HepG2 (cell line): Measurements from ENCODE around the gene ZNF32. TPM values are rescaled to one million over a fixed set of nuclear protein-coding genes. Genes with fewer than 3 reads are reported as not detected.

Source experiments
- ATAC-seq: fragments of 200-7000 bp; cut with Tn5 transposase; 3 replicates; pipeline ENCODE4 v1.9.1; 2020; ENCODE audit warnings: mild to moderate bottlenecking, moderate library complexity
- BruUV-seq: library from RNA; stranded (reverse); fragments of 400-500 nt; replicated peaks from 2 replicates; lab custom pipeline; 2021; lab: Mats Ljungman, UMichigan
- CTCF ChIA-PET: fragments of 300-600 bp; formaldehyde crosslinking; extraction: SDS; loops from one replicate; lab custom pipeline; 2021; ENCODE audit warnings: low total read pairs, inconsistent platforms, low intra/inter-chr PET ratio; lab: Yijun Ruan, JAX
- POLR2A ChIA-PET: fragments of 350-600 bp; sonication (Branson Sonifier 250); formaldehyde crosslinking; loops from one replicate; lab custom pipeline; 2020; ENCODE audit warnings: antibody characterized with exemption, inconsistent platforms; lab: Yijun Ruan, JAX
- DNase-seq: peaks from one replicate; pipeline ENCODE4 v3.0.0-alpha.2; 2015; ENCODE audit warnings: low spot score
- FAIRE-seq: peaks from 3 replicates; lab custom pipeline; 2011; peaks lifted over from hg19 to GRCh38; lab: Jason Lieb, UNC
- H2AFZ ChIP-seq: one replicate; pipeline ENCODE4 v1.6.1; 2011; ENCODE audit warnings: low read length, inconsistent platforms
- H3K27ac ChIP-seq: fragments of 300-600 bp; 3 replicates; pipeline ENCODE4 v1.8.0; 2011; ENCODE audit warnings: mixed run types, mild to moderate bottlenecking, mixed read lengths, low read length, inconsistent platforms; ENCODE audit not compliant: insufficient read depth; ENCODE audit errors: extremely low read length
- H3K27me3 ChIP-seq, 2 experiments: fragments of 200-600 bp in 1 of 2; 2 replicates in 1 of 2; 3 replicates in 1 of 2; pipeline versions ENCODE4 v1.6.0 to v1.8.0; 2011; ENCODE audit warnings: low read length in 2 of 2, mild to moderate bottlenecking in 2 of 2, moderate library complexity in 2 of 2, inconsistent platforms in 1 of 2; ENCODE audit not compliant: insufficient read depth in 2 of 2, control insufficient read depth in 1 of 2
- H3K36me3 ChIP-seq, 2 experiments: fragments of 200-600 bp in 1 of 2; replicated peaks in 1 of 2; 2 replicates in 1 of 2; 3 replicates in 1 of 2; pipeline versions ENCODE4 v1.5.1 to v1.8.0; 2011; ENCODE audit warnings: low read length in 2 of 2, inconsistent platforms in 1 of 2; ENCODE audit not compliant: insufficient read depth in 2 of 2, control insufficient read depth in 1 of 2
- H3K4me1 ChIP-seq: 2 replicates; pipeline ENCODE4 v1.5.1; 2012; ENCODE audit warnings: low read length, inconsistent platforms; ENCODE audit not compliant: insufficient read depth
- H3K4me2 ChIP-seq: 2 replicates; pipeline ENCODE4 v1.6.0; 2011; ENCODE audit warnings: low read depth, low read length, inconsistent platforms
- H3K4me3 ChIP-seq, 3 experiments: fragments of 200-600 bp in 1 of 3; sonication (generic), shearing (Covaris generic) in 1 of 3; replicated peaks in 1 of 3; 2 replicates each; pipeline ENCODE4 v1.5.1; 2011 to 2016; ENCODE audit warnings: low read length in 3 of 3, inconsistent platforms in 2 of 3, low read depth in 2 of 3, mild to moderate bottlenecking in 2 of 3, control low read depth in 1 of 3, mixed read lengths in 1 of 3; ENCODE audit not compliant: insufficient read depth in 1 of 3
- H3K79me2 ChIP-seq: one replicate; pipeline ENCODE4 v1.6.1; 2011; ENCODE audit warnings: low read length, inconsistent platforms; ENCODE audit not compliant: insufficient read depth
- H3K9ac ChIP-seq: 2 replicates; pipeline ENCODE4 v1.6.0; 2011; ENCODE audit warnings: mild to moderate bottlenecking, low read depth, low read length, inconsistent platforms; ENCODE audit not compliant: insufficient read depth
- H3K9me3 ChIP-seq: 2 replicates; pipeline ENCODE4 v1.5.1; 2012; ENCODE audit warnings: mild to moderate bottlenecking, low read length
- H4K20me1 ChIP-seq: 2 replicates; pipeline ENCODE4 v1.6.0; 2011; ENCODE audit warnings: inconsistent platforms, mild to moderate bottlenecking, low read length, moderate library complexity; ENCODE audit not compliant: insufficient read depth
- ATM ChIP-seq: fragments of 450-650 bp; IDR thresholded peaks from 2 replicates; pipeline ENCODE4 v1.7.1; 2017; ENCODE audit warnings: mild to moderate bottlenecking, borderline replicate concordance
- CBFB ChIP-seq: sonication (generic); formaldehyde crosslinking; IDR thresholded peaks from 2 replicates; pipeline ENCODE4 v1.4.0; 2020; ENCODE audit warnings: missing genetic modification reagents
- GTF3A ChIP-seq: sonication (generic); formaldehyde crosslinking; conservative IDR thresholded peaks from 2 replicates; pipeline ENCODE4 v1.4.0; 2020; ENCODE audit warnings: mild to moderate bottlenecking, missing genetic modification reagents
- HDAC1 ChIP-seq: sonication (generic); formaldehyde crosslinking; IDR thresholded peaks from 2 replicates; pipeline ENCODE4 v1.5.1; 2020; ENCODE audit warnings: mild to moderate bottlenecking, missing genetic modification reagents
- KDM2A ChIP-seq: sonication (generic); formaldehyde crosslinking; IDR thresholded peaks from 2 replicates; pipeline ENCODE4 v1.4.0; 2020; ENCODE audit warnings: low read depth, missing genetic modification reagents, borderline replicate concordance
- NPAS2 ChIP-seq: sonication (generic); formaldehyde crosslinking; IDR thresholded peaks from 2 replicates; pipeline ENCODE4 v1.8.0; 2022; ENCODE audit warnings: mild to moderate bottlenecking, missing genetic modification reagents, borderline replicate concordance
- PCBP2 ChIP-seq: fragments of 200-400 bp; formaldehyde crosslinking; optimal IDR thresholded peaks from 2 replicates; pipeline ENCODE3; 2018; ENCODE audit warnings: low read length, low read depth; ENCODE audit not compliant: poor library complexity, severe bottlenecking
- SOX6 ChIP-seq, 2 experiments: fragments of 450-650 bp in 1 of 2; sonication (generic) in 1 of 2; formaldehyde crosslinking in 1 of 2; IDR thresholded peaks; 2 replicates each; pipeline versions ENCODE4 v1.4.0 to v1.6.1; 2017 to 2020; ENCODE audit warnings: antibody characterized with exemption in 1 of 2, mild to moderate bottlenecking in 1 of 2, missing genetic modification reagents in 1 of 2
- SRY ChIP-seq: sonication (generic); formaldehyde crosslinking; IDR thresholded peaks from 2 replicates; pipeline ENCODE4 v1.8.0; 2022; ENCODE audit warnings: mild to moderate bottlenecking, missing genetic modification reagents
- THYN1 ChIP-seq: sonication (generic); formaldehyde crosslinking; IDR thresholded peaks from 2 replicates; pipeline ENCODE4 v1.8.1; 2023; ENCODE audit warnings: low read depth, mild to moderate bottlenecking, moderate library complexity, missing genetic modification reagents, borderline replicate concordance
- U2AF2 ChIP-seq: fragments of 200-400 bp; formaldehyde crosslinking; IDR thresholded peaks from 2 replicates; pipeline ENCODE4 v1.6.1; 2017; ENCODE audit warnings: low read depth, mild to moderate bottlenecking, low read length
- ZNF234 ChIP-seq: sonication (generic); formaldehyde crosslinking; conservative IDR thresholded peaks from 2 replicates; pipeline ENCODE4 v1.5.1; 2020; ENCODE audit warnings: mild to moderate bottlenecking, missing genetic modification reagents
- ZNF550 ChIP-seq: sonication (generic); formaldehyde crosslinking; IDR thresholded peaks from 2 replicates; pipeline ENCODE4 v1.4.0; 2020; ENCODE audit warnings: mild to moderate bottlenecking, missing genetic modification reagents, borderline replicate concordance
- ZNF557 ChIP-seq: sonication (generic); formaldehyde crosslinking; IDR thresholded peaks from 2 replicates; pipeline ENCODE4 v1.4.0; 2020; ENCODE audit warnings: missing genetic modification reagents
- ZNF670 ChIP-seq: sonication (generic); formaldehyde crosslinking; IDR thresholded peaks from 2 replicates; pipeline ENCODE4 v1.8.0; 2022; ENCODE audit warnings: mild to moderate bottlenecking, missing genetic modification reagents, borderline replicate concordance
- ZNF749 ChIP-seq: sonication (generic); formaldehyde crosslinking; IDR thresholded peaks from 2 replicates; pipeline ENCODE4 v1.8.0; 2022; ENCODE audit warnings: mild to moderate bottlenecking, missing genetic modification reagents, moderate library complexity, borderline replicate concordance
- ZNF879 ChIP-seq: sonication (generic); formaldehyde crosslinking; IDR thresholded peaks from 2 replicates; pipeline ENCODE4 v1.8.1; 2023; ENCODE audit warnings: missing genetic modification reagents
- ZSCAN21 ChIP-seq: sonication (generic); formaldehyde crosslinking; IDR thresholded peaks from 2 replicates; pipeline ENCODE4 v1.8.0; 2022; ENCODE audit warnings: mild to moderate bottlenecking, missing genetic modification reagents, moderate library complexity, borderline replicate concordance
- ZSCAN9 ChIP-seq: IDR thresholded peaks from 2 replicates; pipeline ENCODE4 v1.6.1; 2016; ENCODE audit warnings: borderline replicate concordance
- WGBS: methylation state at CpG from one replicate; pipeline ENCODE4 v1.1.6; 2017; ENCODE audit warnings: low lambda C conversion rate; 5-methylcytosine and 5-hydroxymethylcytosine counted together
- in situ Hi-C: cut with HindIII; loops from 2 replicates; pipeline ENCODE4 v1.10.0; 2017; ENCODE audit warnings: low pct_unique_long_range_greater_than_20kb; ENCODE audit not compliant: extremely low pct_ligation_motif_present
- intact Hi-C: fragments of 100-400 bp; cut with micrococcal nuclease; formaldehyde crosslinking; loops from one replicate; pipeline ENCODE4 v1.10.0; 2022; ENCODE audit not compliant: unreplicated experiment
- polyA plus RNA-seq, 8 experiments: library from polyadenylated mRNA; depleted of rRNA in 3 of 8; stranded (reverse) in 7 of 8; unstranded in 1 of 8; fragments of >200 nt; fragmentation: Illumina TruSeq in 4 of 8; extraction: Trizol in 4 of 8; gene quantifications; 2 replicates each; pipeline versions ENCODE4 v1.2.1 to v1.2.3, GENCODE V29; 2011 to 2016; ENCODE audit warnings: low read depth in 4 of 8, missing spikeins in 1 of 8, mixed read lengths in 1 of 8; ENCODE audit not compliant: insufficient read depth in 1 of 8
- total RNA-seq, 5 experiments: library from RNA; depleted of rRNA; stranded (reverse); fragments of >200 nt; fragmentation: Illumina TruSeq; extraction: Trizol; gene quantifications; 2 replicates each; pipeline ENCODE4 v1.2.3, GENCODE V29; 2016; ENCODE audit warnings: low read depth in 1 of 5
- TF ChIP-seq, protein P1 (sequence below): sonication (generic); formaldehyde crosslinking; IDR thresholded peaks from 2 replicates; pipeline ENCODE4 v1.4.0; 2020; ENCODE audit warnings: missing genetic modification reagents; ENCODE audit errors: not compliant biosample characterization
- TF ChIP-seq, protein P2 (sequence below): sonication (generic); formaldehyde crosslinking; IDR thresholded peaks from 2 replicates; pipeline ENCODE4 v1.8.0; 2022; ENCODE audit warnings: mild to moderate bottlenecking, missing genetic modification reagents
- TF ChIP-seq, protein P3 (sequence below): IDR thresholded peaks from 2 replicates; pipeline ENCODE4 v1.6.1; 2018; ENCODE audit warnings: missing genetic modification reagents, mild to moderate bottlenecking, missing compliant biosample characterization

Gene ZNF32
- total and polyA plus RNA-seq, 2 of the 13 experiments (the other 11 are each of a cell fraction or from before 2014, with no cell fraction given): 12.5 to 16.9 TPM

DNA sequence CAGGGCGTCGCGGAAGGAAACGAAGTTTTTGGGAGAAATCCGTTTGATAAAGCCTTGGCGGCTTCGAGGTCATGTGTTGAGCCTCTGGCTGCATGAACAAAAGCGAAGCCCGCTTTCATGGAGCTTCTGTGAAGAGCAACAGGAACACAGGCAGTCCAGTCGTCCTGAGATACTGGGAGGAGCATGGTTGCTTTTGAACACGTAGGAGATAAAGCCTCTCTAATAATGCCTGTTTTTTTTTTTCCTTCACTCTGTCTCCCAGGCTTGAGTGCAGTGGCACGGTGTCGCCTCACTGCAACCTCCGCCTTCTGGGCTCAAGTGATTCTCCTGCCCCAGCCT is 473 bp upstream of the ZNF32 start:
- ChIA-PET CTCF (no interaction called here), POLR2A (interaction anchor here (0.6 to 2.2 kb wide), 2 partner anchors 17 to 42 kb away, joined by 4 read pairs; no protein-coding TSS in a partner anchor)
- Histone ChIP-seq H3K4me1 (peaks cover 30% of the 10 kb centered on the region), H2AFZ (peak overlapping the region; percentile 93), H3K27ac (no peak overlapping the region), H3K9ac (peak overlapping the region; percentile 72; the same call in 1 of the 2 replicates), H3K4me2 (peak overlapping the region; percentile 84), H3K9me3 (no peaks in the 10 kb centered on the region), H3K4me3 (peak overlapping the region; percentile 54 to 70 (median 57)), H3K27me3 (peaks cover 3 to 8% of the 10 kb centered on the region in 2 experiments; a peak in 4 of 5 replicates), H4K20me1 (no peaks in the 10 kb centered on the region), H3K79me2 (no peaks in the 10 kb centered on the region), H3K36me3 (0 out of 5 replicates have a peak, but pooled peaks cover 0 to 4% of the 10 kb centered on the region in 2 experiments)
- ATAC-seq (peak; percentile 19), FAIRE-seq (no peak), DNase-seq (no peak)
- BruUV-seq: no TSS peak
- in situ Hi-C loops (no loop called here), intact Hi-C loops (no loop called here)
- 17% methylated on average over 12 of the region's 14 CpGs for WGBS
- TF ChIP-seq NPAS2 (CRISPR knock-in tag): no peak
- no peak for TF ChIP-seq U2AF2
- no peak for TF ChIP-seq CBFB (CRISPR knock-in tag)
- no peak for TF ChIP-seq ZSCAN9 (CRISPR knock-in tag)
- TF ChIP-seq ZNF557: no peak
- TF ChIP-seq ZNF879 (CRISPR knock-in tag): no peak
- TF ChIP-seq THYN1 (CRISPR knock-in tag): no peak
- no peak for TF ChIP-seq ZNF749 (CRISPR knock-in tag)
- TF ChIP-seq GTF3A (CRISPR knock-in tag): no peak
- TF ChIP-seq SOX6 (IDR thresholded peaks at IDR 0.05): no peak
- no peak for TF ChIP-seq SOX6 (CRISPR knock-in tag; IDR thresholded peaks at IDR 0.05)
- no peak for TF ChIP-seq SRY (CRISPR knock-in tag)
- TF ChIP-seq ZNF234 (CRISPR knock-in tag): no peak
- TF ChIP-seq PCBP2: no peak
- no peak for TF ChIP-seq ZNF550
- no peak for TF ChIP-seq ATM
- no peak for TF ChIP-seq ZSCAN21 (CRISPR knock-in tag)
- 0 out of 2 replicates have a peak, but pooled peaks have one; percentile 17 for TF ChIP-seq HDAC1 (CRISPR knock-in tag)
- TF ChIP-seq, protein P1, sequence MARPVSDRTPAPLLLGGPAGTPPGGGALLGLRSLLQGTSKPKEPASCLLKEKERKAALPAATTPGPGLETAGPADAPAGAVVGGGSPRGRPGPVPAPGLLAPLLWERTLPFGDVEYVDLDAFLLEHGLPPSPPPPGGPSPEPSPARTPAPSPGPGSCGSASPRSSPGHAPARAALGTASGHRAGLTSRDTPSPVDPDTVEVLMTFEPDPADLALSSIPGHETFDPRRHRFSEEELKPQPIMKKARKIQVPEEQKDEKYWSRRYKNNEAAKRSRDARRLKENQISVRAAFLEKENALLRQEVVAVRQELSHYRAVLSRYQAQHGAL: no peak
- TF ChIP-seq, protein P2, sequence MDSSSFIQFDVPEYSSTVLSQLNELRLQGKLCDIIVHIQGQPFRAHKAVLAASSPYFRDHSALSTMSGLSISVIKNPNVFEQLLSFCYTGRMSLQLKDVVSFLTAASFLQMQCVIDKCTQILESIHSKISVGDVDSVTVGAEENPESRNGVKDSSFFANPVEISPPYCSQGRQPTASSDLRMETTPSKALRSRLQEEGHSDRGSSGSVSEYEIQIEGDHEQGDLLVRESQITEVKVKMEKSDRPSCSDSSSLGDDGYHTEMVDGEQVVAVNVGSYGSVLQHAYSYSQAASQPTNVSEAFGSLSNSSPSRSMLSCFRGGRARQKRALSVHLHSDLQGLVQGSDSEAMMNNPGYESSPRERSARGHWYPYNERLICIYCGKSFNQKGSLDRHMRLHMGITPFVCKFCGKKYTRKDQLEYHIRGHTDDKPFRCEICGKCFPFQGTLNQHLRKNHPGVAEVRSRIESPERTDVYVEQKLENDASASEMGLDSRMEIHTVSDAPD: no peak
- 0 out of 2 replicates have a peak, but pooled peaks have one; percentile 27 for TF ChIP-seq ZNF670 (CRISPR knock-in tag)
- TF ChIP-seq KDM2A (CRISPR knock-in tag): 0 out of 2 replicates have a peak, but pooled peaks have one; percentile 7
- TF ChIP-seq, protein P3, sequence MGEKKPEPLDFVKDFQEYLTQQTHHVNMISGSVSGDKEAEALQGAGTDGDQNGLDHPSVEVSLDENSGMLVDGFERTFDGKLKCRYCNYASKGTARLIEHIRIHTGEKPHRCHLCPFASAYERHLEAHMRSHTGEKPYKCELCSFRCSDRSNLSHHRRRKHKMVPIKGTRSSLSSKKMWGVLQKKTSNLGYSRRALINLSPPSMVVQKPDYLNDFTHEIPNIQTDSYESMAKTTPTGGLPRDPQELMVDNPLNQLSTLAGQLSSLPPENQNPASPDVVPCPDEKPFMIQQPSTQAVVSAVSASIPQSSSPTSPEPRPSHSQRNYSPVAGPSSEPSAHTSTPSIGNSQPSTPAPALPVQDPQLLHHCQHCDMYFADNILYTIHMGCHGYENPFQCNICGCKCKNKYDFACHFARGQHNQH: no peak
